GM12865 (cell line): ENCODE measurements around the gene ARRDC5.
"Not testable (repeated sequence)": the region's sequence is repeated elsewhere in the genome, so short reads cannot be mapped to it uniquely, and the experiment has no call there.

ENCODE experiments used
- DNase-seq: peaks from one replicate; pipeline ENCODE4 v3.0.0; 2010; ENCODE audit warnings: low read depth
- H3K4me3 ChIP-seq: 2 replicates; pipeline ENCODE4 v1.5.1; 2011; ENCODE audit warnings: mild to moderate bottlenecking, low read depth, low read length, control low read depth
- TF ChIP-seq, protein P1 (sequence below): IDR thresholded peaks from 2 replicates; pipeline ENCODE4 v1.5.1; 2011; ENCODE audit warnings: low read length, control low read depth, low read depth, inconsistent platforms; ENCODE audit not compliant: insufficient read depth; ENCODE audit errors: missing control alignments

The ARRDC5 gene

DNA sequence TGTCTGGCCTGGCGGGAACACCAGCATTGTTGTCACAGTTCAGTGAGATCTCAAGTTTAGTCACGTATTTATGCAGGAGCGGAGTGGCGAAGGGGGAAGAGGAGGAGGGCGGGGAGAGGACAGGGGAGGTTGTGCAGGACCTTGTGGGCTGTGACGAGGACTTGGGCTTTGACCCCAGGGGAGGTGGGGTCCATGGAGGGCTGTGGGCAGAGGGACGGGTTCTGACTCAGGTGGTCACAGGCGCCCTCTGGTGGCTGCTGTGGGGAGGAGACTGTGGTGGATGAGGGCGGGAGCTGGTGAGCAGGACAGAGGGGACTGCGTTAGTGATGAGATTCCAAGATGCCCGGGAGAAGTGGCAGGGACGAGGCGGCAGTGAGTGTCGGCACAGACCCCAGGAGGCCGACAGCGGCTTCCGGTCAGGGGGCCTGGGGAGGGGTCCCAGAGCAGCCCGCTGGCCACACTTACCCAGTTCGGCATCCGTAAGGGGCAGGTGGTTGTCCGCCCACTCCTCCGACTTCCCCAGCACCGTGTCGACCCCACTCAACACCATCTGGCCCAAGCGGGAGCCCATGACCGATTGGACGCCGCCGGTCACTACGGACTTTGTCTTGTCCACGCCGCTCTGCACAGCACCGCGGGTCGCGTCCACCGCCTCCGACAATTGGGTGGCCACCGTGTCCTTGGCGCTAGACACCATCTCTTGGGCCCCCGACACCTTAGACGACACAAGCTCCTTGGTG, 51.0 kb downstream of the ARRDC5 start:
- peak; percentile 85 for DNase-seq
- TF ChIP-seq, protein P1, sequence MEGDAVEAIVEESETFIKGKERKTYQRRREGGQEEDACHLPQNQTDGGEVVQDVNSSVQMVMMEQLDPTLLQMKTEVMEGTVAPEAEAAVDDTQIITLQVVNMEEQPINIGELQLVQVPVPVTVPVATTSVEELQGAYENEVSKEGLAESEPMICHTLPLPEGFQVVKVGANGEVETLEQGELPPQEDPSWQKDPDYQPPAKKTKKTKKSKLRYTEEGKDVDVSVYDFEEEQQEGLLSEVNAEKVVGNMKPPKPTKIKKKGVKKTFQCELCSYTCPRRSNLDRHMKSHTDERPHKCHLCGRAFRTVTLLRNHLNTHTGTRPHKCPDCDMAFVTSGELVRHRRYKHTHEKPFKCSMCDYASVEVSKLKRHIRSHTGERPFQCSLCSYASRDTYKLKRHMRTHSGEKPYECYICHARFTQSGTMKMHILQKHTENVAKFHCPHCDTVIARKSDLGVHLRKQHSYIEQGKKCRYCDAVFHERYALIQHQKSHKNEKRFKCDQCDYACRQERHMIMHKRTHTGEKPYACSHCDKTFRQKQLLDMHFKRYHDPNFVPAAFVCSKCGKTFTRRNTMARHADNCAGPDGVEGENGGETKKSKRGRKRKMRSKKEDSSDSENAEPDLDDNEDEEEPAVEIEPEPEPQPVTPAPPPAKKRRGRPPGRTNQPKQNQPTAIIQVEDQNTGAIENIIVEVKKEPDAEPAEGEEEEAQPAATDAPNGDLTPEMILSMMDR = peak; percentile 93
- H3K4me3 ChIP-seq = no peak overlapping the region

DNA sequence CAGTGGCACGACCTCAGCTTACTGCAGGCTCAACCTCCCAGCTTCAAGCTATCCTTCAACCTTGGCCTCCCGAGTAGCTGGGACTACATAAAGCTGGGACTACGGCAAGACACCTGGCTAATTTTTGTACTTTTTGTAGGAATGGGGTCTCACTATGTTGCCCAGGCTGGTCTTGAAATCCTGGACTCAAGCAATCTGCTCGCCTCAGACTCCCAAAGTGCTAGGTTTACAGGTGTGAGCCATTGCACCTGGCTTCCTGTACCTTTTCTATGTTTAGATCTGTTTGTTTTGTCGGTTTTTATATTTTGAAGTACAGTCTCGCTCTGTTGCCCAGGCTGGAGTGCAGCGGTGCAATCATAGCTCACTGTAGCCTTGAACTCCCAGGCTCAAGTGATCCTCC, 53.7 kb downstream of the ARRDC5 start:
- TF ChIP-seq, protein P1 = no peak
- H3K4me3 ChIP-seq = no peak overlapping the region
- no peak for DNase-seq

DNA sequence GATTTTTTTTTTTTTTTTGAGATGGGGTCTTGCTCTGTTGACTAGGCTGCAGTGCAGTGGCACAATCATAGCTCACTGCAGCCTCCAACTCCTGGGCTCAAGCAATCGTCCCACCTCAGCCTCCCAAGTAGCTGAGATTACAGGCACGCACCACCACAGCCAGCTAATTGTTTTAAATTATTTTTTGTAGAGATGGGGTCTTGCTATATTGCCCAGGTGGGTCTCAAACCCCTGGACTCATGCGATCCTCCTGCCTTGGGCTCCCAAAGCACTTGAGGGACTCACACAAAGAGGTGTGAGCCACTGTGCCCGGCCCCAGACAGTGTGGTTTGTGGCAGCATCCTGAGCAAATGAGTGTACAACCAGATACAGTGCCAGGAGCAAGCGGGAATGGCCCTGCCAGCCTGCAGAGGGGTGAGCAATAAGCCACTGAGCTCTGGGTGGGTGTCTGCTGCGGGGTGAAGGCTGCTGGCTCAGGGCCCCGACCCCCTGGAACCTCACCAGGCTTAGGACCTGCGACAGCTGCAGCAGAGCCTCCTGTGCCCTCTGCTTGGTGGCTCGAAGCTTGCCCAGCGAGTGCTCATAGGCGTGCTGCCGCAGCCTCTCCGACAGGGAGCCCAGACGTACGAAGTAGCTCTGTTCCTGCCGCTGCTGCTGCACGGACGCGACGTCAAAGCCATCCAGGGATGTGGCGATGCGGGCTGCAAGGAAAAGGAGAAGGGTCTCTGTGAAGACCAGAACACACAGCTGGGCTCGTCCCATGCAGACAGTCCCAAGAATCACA, 55.3 kb downstream of the ARRDC5 start:
- no peak overlapping the region for H3K4me3 ChIP-seq
- TF ChIP-seq, protein P1 = no peak
- DNase-seq = no peak

DNA sequence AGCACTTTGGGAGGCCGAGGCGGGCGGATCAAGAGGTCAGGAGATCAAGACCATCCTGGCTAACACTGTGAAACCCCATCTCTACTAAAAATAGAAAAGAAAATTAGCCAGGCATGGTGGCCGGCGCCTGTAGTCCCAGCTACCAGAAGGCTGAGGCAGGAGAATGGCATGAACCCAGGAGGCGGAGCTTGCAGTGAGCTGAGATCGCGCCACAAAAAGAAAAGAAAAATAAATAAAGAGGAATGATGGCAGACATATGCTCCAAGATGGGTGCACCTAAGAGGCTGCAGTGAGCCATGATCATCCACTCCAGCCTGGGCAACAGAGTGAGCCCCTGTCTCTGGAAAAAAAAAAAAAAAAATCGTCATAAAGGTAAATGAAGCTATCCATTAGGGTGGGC, 56.7 kb downstream of the ARRDC5 start:
- not testable (repeated sequence) for DNase-seq, H3K4me3 ChIP-seq

DNA sequence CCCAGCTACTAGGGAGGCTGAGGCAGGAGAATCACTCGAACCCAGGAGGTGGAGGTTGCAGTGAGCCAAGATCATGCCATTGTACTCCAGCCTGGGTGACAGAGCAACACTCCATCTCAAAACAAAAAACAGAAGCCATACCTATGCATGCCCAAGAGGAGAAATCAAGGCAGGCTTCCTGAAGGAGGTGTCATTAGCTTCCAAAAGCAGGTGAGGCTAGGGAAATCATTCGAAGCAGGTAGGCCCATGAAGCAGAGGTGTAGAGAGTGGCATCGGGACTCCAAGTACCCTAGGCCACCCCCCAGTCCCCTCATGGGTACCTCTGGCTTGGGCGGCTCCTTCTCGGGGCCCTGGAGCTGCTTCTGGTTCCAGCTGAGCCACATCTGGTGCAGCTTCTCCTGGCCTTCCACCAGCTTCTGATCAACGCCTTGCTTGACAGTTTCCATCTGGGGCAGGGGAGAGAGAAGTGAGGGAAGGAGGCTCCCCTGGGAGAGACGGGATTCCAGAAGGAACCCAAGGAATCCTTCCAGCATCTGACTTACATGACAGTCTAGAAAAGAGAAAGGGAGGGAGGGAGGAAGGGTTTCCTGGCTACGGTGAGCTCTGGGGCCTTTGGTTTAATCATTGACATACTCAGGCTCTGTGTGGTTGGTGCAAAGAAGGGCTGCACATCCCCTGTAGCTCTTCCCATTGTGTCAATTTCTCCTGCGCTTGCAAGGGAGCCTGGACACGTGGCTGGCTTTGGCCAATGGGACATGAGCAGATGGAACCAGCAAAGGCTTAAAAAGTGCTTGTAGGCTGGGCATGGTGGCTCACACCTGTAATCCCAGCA, 58.1 kb downstream of the ARRDC5 start:
- DNase-seq = no peak
- TF ChIP-seq, protein P1 = no peak
- H3K4me3 ChIP-seq = no peak overlapping the region

DNA sequence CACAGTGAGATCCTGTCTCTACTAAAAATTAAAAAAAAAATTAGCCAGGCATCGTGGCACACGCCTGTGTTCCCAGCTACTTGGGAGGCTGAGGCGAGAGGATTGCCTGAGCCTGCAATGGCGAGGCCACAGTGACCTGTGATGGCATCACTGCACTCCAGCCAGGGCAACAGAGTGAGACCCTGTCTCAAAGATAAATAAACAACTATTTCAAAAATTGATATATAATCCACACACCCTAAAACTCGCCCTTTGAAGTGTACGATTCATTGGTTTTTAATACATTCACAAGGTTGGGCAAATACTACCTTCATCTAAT, 59.1 kb downstream of the ARRDC5 start:
- no peak overlapping the region for H3K4me3 ChIP-seq
- no peak for DNase-seq
- TF ChIP-seq, protein P1 = no peak
